HepG2 (cell line): ENCODE measurements around the gene SAMD4B. TPM values are rescaled to one million over a fixed set of nuclear protein-coding genes. Genes with fewer than 3 reads are reported as not detected.
A peak's percentile ranks its signal among the peaks of the same experiment; 100 is the strongest.

ENCODE experiments used
- AKAP8 ChIP-seq: sonication (generic); formaldehyde crosslinking; IDR thresholded peaks from 2 replicates; pipeline ENCODE4 v1.5.1; 2020; ENCODE audit warnings: mild to moderate bottlenecking, missing genetic modification reagents
- DNMT1 ChIP-seq: sonication (generic); formaldehyde crosslinking; IDR thresholded peaks from 2 replicates; pipeline ENCODE4 v1.5.1; 2020; ENCODE audit warnings: mild to moderate bottlenecking, missing genetic modification reagents
- FOXP1 ChIP-seq, 2 experiments: fragments of 450-650 bp in 1 of 2; IDR thresholded peaks; 2 replicates each; pipeline ENCODE4 v1.6.1; 2017 to 2018; ENCODE audit warnings: antibody characterized with exemption in 1 of 2
- GABPA ChIP-seq, 2 experiments: IDR thresholded peaks; 2 replicates each; pipeline ENCODE4 v1.6.1; 2011 to 2016; ENCODE audit warnings: low read depth in 2 of 2, low read length in 1 of 2, missing biosample characterization in 1 of 2, missing genetic modification characterization in 1 of 2
- HDAC1 ChIP-seq: sonication (generic); formaldehyde crosslinking; IDR thresholded peaks from 2 replicates; pipeline ENCODE4 v1.5.1; 2020; ENCODE audit warnings: mild to moderate bottlenecking, missing genetic modification reagents
- HOXA5 ChIP-seq: sonication (generic); formaldehyde crosslinking; IDR thresholded peaks from 2 replicates; pipeline ENCODE4 v1.4.0; 2020; ENCODE audit warnings: missing genetic modification reagents
- MAF1 ChIP-seq: sonication (generic); formaldehyde crosslinking; IDR thresholded peaks from 2 replicates; pipeline ENCODE4 v1.5.0; 2020; ENCODE audit warnings: missing genetic modification reagents, borderline replicate concordance
- MAZ ChIP-seq, 2 experiments: sonication (generic) in 1 of 2; formaldehyde crosslinking in 1 of 2; IDR thresholded peaks; 2 replicates each; pipeline versions ENCODE4 v1.5.0 to v1.6.1; 2012 to 2020; ENCODE audit warnings: low read depth in 2 of 2, mild to moderate bottlenecking in 2 of 2, borderline replicate concordance in 1 of 2, improper control_type of control experiment in 1 of 2, low read length in 1 of 2, missing genetic modification reagents in 1 of 2, moderate library complexity in 1 of 2
- POLR2AphosphoS2 ChIP-seq: IDR thresholded peaks from 2 replicates; pipeline ENCODE4 v1.6.1; 2011; ENCODE audit warnings: low read depth, low read length, improper control_type of control experiment
- RAD21 ChIP-seq: fragments of 450-650 bp; formaldehyde crosslinking; IDR thresholded peaks from 2 replicates; pipeline ENCODE4 v1.5.0; 2020; ENCODE audit warnings: mild to moderate bottlenecking
- SAFB2 ChIP-seq: sonication (generic); formaldehyde crosslinking; IDR thresholded peaks from 2 replicates; pipeline ENCODE4 v1.5.1; 2020; ENCODE audit warnings: missing genetic modification reagents, low read depth, mild to moderate bottlenecking, borderline replicate concordance
- SALL2 ChIP-seq: sonication (generic); formaldehyde crosslinking; IDR thresholded peaks from 2 replicates; pipeline ENCODE4 v1.8.1; 2023; ENCODE audit warnings: mild to moderate bottlenecking, missing genetic modification reagents, inconsistent platforms
- ZBTB42 ChIP-seq: sonication (generic); formaldehyde crosslinking; IDR thresholded peaks from 2 replicates; pipeline ENCODE4 v1.5.0; 2020; ENCODE audit warnings: mild to moderate bottlenecking, missing genetic modification reagents
- ZBTB8A ChIP-seq: sonication (generic); formaldehyde crosslinking; IDR thresholded peaks from 2 replicates; pipeline ENCODE4 v1.4.0; 2020; ENCODE audit warnings: mild to moderate bottlenecking, low read depth, missing genetic modification reagents, borderline replicate concordance
- ZFP82 ChIP-seq: sonication (generic); formaldehyde crosslinking; IDR thresholded peaks from 2 replicates; pipeline ENCODE4 v1.5.1; 2020; ENCODE audit warnings: mild to moderate bottlenecking, missing genetic modification reagents, borderline replicate concordance
- ZNF224 ChIP-seq: sonication (generic); formaldehyde crosslinking; IDR thresholded peaks from 2 replicates; pipeline ENCODE4 v1.5.0; 2020; ENCODE audit warnings: mild to moderate bottlenecking, missing genetic modification reagents
- ZNF333 ChIP-seq: sonication (generic); formaldehyde crosslinking; IDR thresholded peaks from 2 replicates; pipeline ENCODE4 v1.4.0; 2020; ENCODE audit warnings: mild to moderate bottlenecking, missing genetic modification reagents, borderline replicate concordance
- ZNF558 ChIP-seq: sonication (generic); formaldehyde crosslinking; IDR thresholded peaks from 2 replicates; pipeline ENCODE4 v1.9.0; 2022; ENCODE audit warnings: mild to moderate bottlenecking, missing genetic modification reagents, borderline replicate concordance
- polyA plus RNA-seq, 8 experiments: library from polyadenylated mRNA; depleted of rRNA in 3 of 8; stranded (reverse) in 7 of 8; unstranded in 1 of 8; fragments of >200 nt; fragmentation: Illumina TruSeq in 4 of 8; extraction: Trizol in 4 of 8; gene quantifications; 2 replicates each; pipeline versions ENCODE4 v1.2.1 to v1.2.3, GENCODE V29; 2011 to 2016; ENCODE audit warnings: low read depth in 4 of 8, missing spikeins in 1 of 8, mixed read lengths in 1 of 8; ENCODE audit not compliant: insufficient read depth in 1 of 8
- total RNA-seq, 5 experiments: library from RNA; depleted of rRNA; stranded (reverse); fragments of >200 nt; fragmentation: Illumina TruSeq; extraction: Trizol; gene quantifications; 2 replicates each; pipeline ENCODE4 v1.2.3, GENCODE V29; 2016; ENCODE audit warnings: low read depth in 1 of 5
- TF ChIP-seq, protein P1 (sequence below): sonication (generic); formaldehyde crosslinking; IDR thresholded peaks from 2 replicates; pipeline ENCODE4 v1.8.1; 2023; ENCODE audit warnings: mild to moderate bottlenecking, moderate library complexity, missing genetic modification reagents
- TF ChIP-seq, protein P2 (sequence below): sonication (generic); formaldehyde crosslinking; IDR thresholded peaks from 2 replicates; pipeline ENCODE4 v1.8.0; 2022; ENCODE audit warnings: mild to moderate bottlenecking, missing genetic modification reagents, moderate library complexity
- TF ChIP-seq, protein P3 (sequence below): sonication (generic); formaldehyde crosslinking; conservative IDR thresholded peaks from 2 replicates; pipeline ENCODE4 v1.8.0; 2022; ENCODE audit warnings: mild to moderate bottlenecking, moderate library complexity, missing genetic modification reagents
- TF ChIP-seq, protein P4 (sequence below): sonication (generic); formaldehyde crosslinking; conservative IDR thresholded peaks from 2 replicates; pipeline ENCODE4 v1.4.0; 2020; ENCODE audit warnings: missing genetic modification reagents

SAMD4B gene
- total and polyA plus RNA-seq, 2 of the 13 experiments (the other 11 are each of a cell fraction or from before 2014, with no cell fraction given) = 26.0 to 31.8 TPM

DNA sequence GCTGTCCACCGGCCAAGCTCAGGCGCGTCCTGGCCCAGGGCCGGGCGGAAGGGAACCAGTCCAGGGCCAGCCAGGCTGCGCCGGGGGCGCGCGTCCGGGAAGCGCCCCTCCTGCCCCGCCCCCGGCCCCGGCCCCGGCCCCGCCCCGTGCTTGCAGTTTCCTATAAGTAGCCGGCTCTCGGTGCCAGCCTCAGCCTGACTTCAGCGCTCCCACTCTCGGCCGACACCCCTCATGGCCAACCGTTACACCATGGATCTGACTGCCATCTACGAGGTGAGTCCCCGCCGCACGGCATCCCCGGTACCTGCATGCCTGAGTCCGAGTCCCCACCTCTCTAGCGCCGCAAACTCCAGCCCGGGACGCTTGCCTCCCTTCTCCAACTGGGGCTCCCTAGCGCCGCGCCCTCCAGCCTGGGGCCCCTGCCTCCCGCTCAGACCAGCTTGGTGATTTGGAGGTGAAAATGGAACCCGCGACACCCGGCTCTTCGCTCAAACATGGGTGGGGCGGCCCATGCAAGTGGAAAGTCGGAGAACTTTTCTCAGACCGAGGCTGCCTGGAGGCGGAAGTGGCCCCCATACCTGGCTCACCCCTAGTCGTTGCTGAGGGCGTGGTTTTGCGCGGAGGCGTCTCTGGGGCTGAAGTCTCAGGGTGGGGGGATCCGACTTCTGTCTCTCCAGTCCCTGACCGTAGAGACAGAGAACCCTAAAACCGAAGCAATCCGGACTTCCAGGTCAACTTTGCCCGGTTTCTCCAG lies 64.6 kb downstream of the SAMD4B start, which contains the start of gene ZFP36 (continued):
- TF ChIP-seq, protein P1, sequence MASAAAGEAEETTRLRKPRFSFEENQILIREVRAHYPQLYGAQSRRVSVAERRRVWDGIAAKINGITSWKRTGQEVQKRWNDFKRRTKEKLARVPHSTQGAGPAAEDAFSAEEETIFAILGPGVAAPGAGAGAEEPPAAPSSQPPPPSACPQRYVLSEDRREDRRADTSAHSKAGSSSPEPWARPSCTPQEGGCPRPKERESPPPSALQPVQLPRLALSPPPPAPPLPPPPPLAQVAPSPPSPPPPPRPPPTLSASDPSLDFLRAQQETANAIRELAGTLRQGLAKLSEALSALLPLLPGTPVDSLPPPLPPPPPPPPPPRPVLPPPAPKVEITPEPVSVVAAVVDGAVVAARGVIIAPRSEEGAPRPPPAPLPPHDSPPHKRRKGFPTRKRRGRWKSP (CRISPR knock-in tag) = peak; percentile 81
- TF ChIP-seq ZNF224 (CRISPR knock-in tag) = 0 out of 2 replicates have a peak, but pooled peaks have one; percentile 33
- TF ChIP-seq SAFB2 (CRISPR knock-in tag) = peak; percentile 85; the same call in 1 of the 2 replicates
- TF ChIP-seq FOXP1 (IDR thresholded peaks at IDR 0.05) = no peak
- no peak for TF ChIP-seq FOXP1 (CRISPR knock-in tag; IDR thresholded peaks at IDR 0.05)
- 0 out of 2 replicates have a peak, but pooled peaks have one; percentile 59 for TF ChIP-seq DNMT1 (CRISPR knock-in tag)
- peak; percentile 83; the same call in 1 of the 2 replicates for TF ChIP-seq ZNF558
- peak; percentile 34; the same call in 1 of the 2 replicates for TF ChIP-seq GABPA (IDR thresholded peaks at IDR 0.05; ENCODE audit: low read depth, low read length)
- TF ChIP-seq GABPA (CRISPR knock-in tag; IDR thresholded peaks at IDR 0.05; ENCODE audit: low read depth) = peak; percentile 46
- TF ChIP-seq, protein P2, sequence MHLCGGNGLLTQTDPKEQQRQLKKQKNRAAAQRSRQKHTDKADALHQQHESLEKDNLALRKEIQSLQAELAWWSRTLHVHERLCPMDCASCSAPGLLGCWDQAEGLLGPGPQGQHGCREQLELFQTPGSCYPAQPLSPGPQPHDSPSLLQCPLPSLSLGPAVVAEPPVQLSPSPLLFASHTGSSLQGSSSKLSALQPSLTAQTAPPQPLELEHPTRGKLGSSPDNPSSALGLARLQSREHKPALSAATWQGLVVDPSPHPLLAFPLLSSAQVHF (CRISPR knock-in tag) = 0 out of 2 replicates have a peak, but pooled peaks have one; percentile 53
- peak; percentile 58; the same call in 1 of the 2 replicates for TF ChIP-seq MAZ (IDR thresholded peaks at IDR 0.05; ENCODE audit: borderline replicate concordance, low read depth, low read length)
- TF ChIP-seq MAZ (CRISPR knock-in tag; IDR thresholded peaks at IDR 0.05; ENCODE audit: low read depth) = peak; percentile 53; the same call in 1 of the 2 replicates
- TF ChIP-seq AKAP8 (CRISPR knock-in tag) = peak; percentile 36
- TF ChIP-seq SALL2 (CRISPR knock-in tag) = 0 out of 2 replicates have a peak, but pooled peaks have one; percentile 39
- TF ChIP-seq MAF1 (CRISPR knock-in tag) = peak; percentile 56; the same call in 1 of the 2 replicates
- TF ChIP-seq HOXA5 (CRISPR knock-in tag) = no peak
- TF ChIP-seq, protein P3, sequence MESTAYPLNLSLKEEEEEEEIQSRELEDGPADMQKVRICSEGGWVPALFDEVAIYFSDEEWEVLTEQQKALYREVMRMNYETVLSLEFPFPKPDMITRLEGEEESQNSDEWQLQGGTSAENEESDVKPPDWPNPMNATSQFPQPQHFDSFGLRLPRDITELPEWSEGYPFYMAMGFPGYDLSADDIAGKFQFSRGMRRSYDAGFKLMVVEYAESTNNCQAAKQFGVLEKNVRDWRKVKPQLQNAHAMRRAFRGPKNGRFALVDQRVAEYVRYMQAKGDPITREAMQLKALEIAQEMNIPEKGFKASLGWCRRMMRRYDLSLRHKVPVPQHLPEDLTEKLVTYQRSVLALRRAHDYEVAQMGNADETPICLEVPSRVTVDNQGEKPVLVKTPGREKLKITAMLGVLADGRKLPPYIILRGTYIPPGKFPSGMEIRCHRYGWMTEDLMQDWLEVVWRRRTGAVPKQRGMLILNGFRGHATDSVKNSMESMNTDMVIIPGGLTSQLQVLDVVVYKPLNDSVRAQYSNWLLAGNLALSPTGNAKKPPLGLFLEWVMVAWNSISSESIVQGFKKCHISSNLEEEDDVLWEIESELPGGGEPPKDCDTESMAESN (CRISPR knock-in tag) = 0 out of 2 replicates have a peak, but pooled peaks have one; percentile 29
- TF ChIP-seq ZBTB8A = no peak
- peak; percentile 67 for TF ChIP-seq HDAC1 (CRISPR knock-in tag)
- TF ChIP-seq RAD21 (CRISPR knock-in tag) = 0 out of 2 replicates have a peak, but pooled peaks have one; percentile 22
- TF ChIP-seq, protein P4, sequence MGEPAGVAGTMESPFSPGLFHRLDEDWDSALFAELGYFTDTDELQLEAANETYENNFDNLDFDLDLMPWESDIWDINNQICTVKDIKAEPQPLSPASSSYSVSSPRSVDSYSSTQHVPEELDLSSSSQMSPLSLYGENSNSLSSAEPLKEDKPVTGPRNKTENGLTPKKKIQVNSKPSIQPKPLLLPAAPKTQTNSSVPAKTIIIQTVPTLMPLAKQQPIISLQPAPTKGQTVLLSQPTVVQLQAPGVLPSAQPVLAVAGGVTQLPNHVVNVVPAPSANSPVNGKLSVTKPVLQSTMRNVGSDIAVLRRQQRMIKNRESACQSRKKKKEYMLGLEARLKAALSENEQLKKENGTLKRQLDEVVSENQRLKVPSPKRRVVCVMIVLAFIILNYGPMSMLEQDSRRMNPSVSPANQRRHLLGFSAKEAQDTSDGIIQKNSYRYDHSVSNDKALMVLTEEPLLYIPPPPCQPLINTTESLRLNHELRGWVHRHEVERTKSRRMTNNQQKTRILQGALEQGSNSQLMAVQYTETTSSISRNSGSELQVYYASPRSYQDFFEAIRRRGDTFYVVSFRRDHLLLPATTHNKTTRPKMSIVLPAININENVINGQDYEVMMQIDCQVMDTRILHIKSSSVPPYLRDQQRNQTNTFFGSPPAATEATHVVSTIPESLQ (CRISPR knock-in tag) = no peak
- no peak for TF ChIP-seq ZNF333 (CRISPR knock-in tag)
- peak; percentile 73; the same call in 1 of the 2 replicates for TF ChIP-seq POLR2AphosphoS2
- TF ChIP-seq ZFP82 (CRISPR knock-in tag) = no peak
- peak; percentile 22; the same call in 1 of the 2 replicates for TF ChIP-seq ZBTB42
